KMS-11 (cell line): ENCODE data around the gene CERS6.

Experiments
- H2AFZ ChIP-seq: fragments of 200-600 bp; sonication (generic); 2 replicates; pipeline ENCODE4 v1.6.1; 2016; ENCODE audit warnings: antibody characterized with exemption, mixed run types, low read depth
- H3K27ac ChIP-seq: fragments of 200-600 bp; sonication (generic); 2 replicates; pipeline ENCODE4 v1.6.1; 2016; ENCODE audit warnings: mild to moderate bottlenecking, mixed run types
- H3K27me3 ChIP-seq: fragments of 200-600 bp; sonication (generic); 2 replicates; pipeline ENCODE4 v1.6.1; 2017; ENCODE audit warnings: mild to moderate bottlenecking, low read depth, mixed run types, moderate library complexity; ENCODE audit not compliant: insufficient read depth
- H3K36me3 ChIP-seq: fragments of 200-600 bp; sonication (generic); 2 replicates; pipeline ENCODE4 v1.6.1; 2017; ENCODE audit warnings: mild to moderate bottlenecking, mixed run types; ENCODE audit not compliant: insufficient read depth
- H3K4me1 ChIP-seq: fragments of 200-600 bp; sonication (generic); 2 replicates; pipeline ENCODE4 v1.6.1; 2016; ENCODE audit warnings: mild to moderate bottlenecking, low read depth, mixed run types; ENCODE audit not compliant: poor library complexity, severe bottlenecking
- H3K4me2 ChIP-seq: fragments of 200-600 bp; sonication (generic); 2 replicates; pipeline ENCODE4 v1.7.0; 2016; ENCODE audit warnings: mild to moderate bottlenecking, mixed run types
- H3K4me3 ChIP-seq: fragments of 200-600 bp; sonication (generic); IDR thresholded peaks from 2 replicates; pipeline ENCODE4 v1.6.1; 2017; ENCODE audit warnings: low read depth, low read length, mixed read lengths; ENCODE audit not compliant: insufficient read depth
- H3K79me2 ChIP-seq: fragments of 200-600 bp; sonication (generic); 2 replicates; pipeline ENCODE4 v1.6.1; 2016; ENCODE audit warnings: low read depth, mixed run types; ENCODE audit not compliant: insufficient read depth
- H3K9ac ChIP-seq: fragments of 200-600 bp; sonication (generic); 2 replicates; pipeline ENCODE4 v1.6.1; 2016; ENCODE audit warnings: mild to moderate bottlenecking, mixed run types
- H4K20me1 ChIP-seq: fragments of 200-600 bp; sonication (generic); 2 replicates; pipeline ENCODE4 v1.6.1; 2016; ENCODE audit warnings: mild to moderate bottlenecking, mixed run types; ENCODE audit not compliant: insufficient read depth
- CTCF ChIP-seq: fragments of 200-600 bp; sonication (generic); conservative IDR thresholded peaks from 2 replicates; pipeline ENCODE4 v1.6.1; 2017; ENCODE audit warnings: low read depth, mild to moderate bottlenecking, antibody characterized with exemption, low read length, moderate library complexity, mixed read lengths

Gene CERS6

DNA sequence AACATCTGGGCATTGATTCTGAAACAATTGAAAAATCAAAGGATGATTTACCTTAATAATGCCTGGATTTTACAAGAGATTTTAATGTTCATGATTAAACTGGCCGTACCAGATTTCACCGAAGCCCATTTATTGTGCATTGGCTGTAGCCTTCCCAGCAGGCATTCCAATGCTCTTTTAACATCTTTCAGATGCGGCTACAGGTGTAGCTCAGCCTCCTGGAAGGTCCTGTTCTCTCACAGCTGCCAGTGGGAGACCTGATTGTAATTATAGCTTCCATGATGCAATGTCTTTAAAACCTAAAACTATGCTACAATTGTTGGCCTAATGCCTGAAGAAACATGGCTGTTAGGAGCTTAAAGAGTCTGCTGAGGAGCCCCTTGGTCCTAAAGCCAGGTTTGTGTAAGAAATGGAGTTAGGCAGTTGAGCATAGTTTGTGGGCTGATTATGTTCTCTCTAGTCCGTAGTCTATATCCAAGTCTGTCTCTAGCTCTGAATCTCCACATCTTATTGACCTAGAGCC, 147.4 kb downstream of the CERS6 start:
- Histone ChIP-seq H3K4me3 (no peak overlapping the region), H3K27me3 (no peaks in the 10 kb centered on the region), H4K20me1 (no peaks in the 10 kb centered on the region), H3K4me2 (no peak overlapping the region), H3K4me1 (no peaks in the 10 kb centered on the region), H3K27ac (no peak overlapping the region), H3K9ac (no peak overlapping the region), H3K79me2 (no peaks in the 10 kb centered on the region), H3K36me3 (no peaks in the 10 kb centered on the region), H2AFZ (no peak overlapping the region)
- no peak for TF ChIP-seq CTCF

GRCh38 chr2:168604252-168604651, 148.2 kb downstream of the CERS6 start:
- Histone ChIP-seq H3K4me2 (no peak overlapping the region), H3K36me3 (no peaks in the 10 kb centered on the region), H2AFZ (no peak overlapping the region), H3K27me3 (no peaks in the 10 kb centered on the region), H3K79me2 (no peaks in the 10 kb centered on the region), H4K20me1 (no peaks in the 10 kb centered on the region), H3K4me3 (no peak overlapping the region), H3K4me1 (no peaks in the 10 kb centered on the region), H3K27ac (no peak overlapping the region), H3K9ac (no peak overlapping the region)
- no peak for TF ChIP-seq CTCF

- H3K9ac ChIP-seq, result no peak overlapping the region
- no peak overlapping the region for H2AFZ ChIP-seq
- no peaks in the 10 kb centered on the region for H3K79me2 ChIP-seq
- no peak overlapping the region for H3K4me2 ChIP-seq
- no peak for TF ChIP-seq CTCF
- H4K20me1 ChIP-seq, result no peaks in the 10 kb centered on the region
- no peaks in the 10 kb centered on the region for H3K27me3 ChIP-seq
- no peak overlapping the region for H3K4me3 ChIP-seq
- H3K36me3 ChIP-seq, result no peaks in the 10 kb centered on the region
- no peaks in the 10 kb centered on the region for H3K4me1 ChIP-seq
- H3K27ac ChIP-seq, result no peak overlapping the region
These were observed 151.9 kb downstream of the CERS6 start for GRCh38 chr2:168607992-168608391.

DNA sequence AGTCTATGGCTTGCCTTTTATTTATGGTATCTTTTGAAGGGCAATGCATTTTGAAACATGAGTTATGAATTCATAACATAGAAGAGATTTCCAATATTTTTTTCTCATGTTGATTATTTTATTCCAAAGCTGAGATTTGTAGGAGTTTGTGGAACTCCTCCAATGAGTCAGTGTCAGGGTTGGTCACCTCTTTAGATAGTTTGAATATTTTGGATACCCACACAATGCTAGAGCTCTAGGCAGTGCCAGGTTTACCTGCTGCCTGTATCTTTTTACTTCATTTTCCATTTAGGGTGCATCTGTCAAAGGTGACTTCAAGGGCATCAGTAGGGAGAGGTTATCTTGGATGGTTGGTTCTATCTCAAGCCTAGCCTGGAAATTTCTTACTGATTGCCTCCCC, 152.7 kb downstream of the CERS6 start:
- Histone ChIP-seq H3K4me2 (no peak overlapping the region), H3K36me3 (no peaks in the 10 kb centered on the region)
- TF ChIP-seq CTCF, result no peak

More for the DNA sequence above, 152.7 kb downstream of the CERS6 start:
- Histone ChIP-seq H4K20me1 (no peaks in the 10 kb centered on the region), H3K4me1 (no peaks in the 10 kb centered on the region), H3K27me3 (no peaks in the 10 kb centered on the region), H2AFZ (no peak overlapping the region), H3K27ac (no peak overlapping the region), H3K79me2 (no peaks in the 10 kb centered on the region), H3K4me3 (no peak overlapping the region), H3K9ac (no peak overlapping the region)
